IPS-11a (cell line): ENCODE measurements around the gene TMEM187.

Experiments
- H3K4me3 ChIP-seq: one replicate; pipeline ENCODE4 v1.5.1; 2013; ENCODE audit warnings: low read depth, low read length, control low read depth

TMEM187 gene

DNA sequence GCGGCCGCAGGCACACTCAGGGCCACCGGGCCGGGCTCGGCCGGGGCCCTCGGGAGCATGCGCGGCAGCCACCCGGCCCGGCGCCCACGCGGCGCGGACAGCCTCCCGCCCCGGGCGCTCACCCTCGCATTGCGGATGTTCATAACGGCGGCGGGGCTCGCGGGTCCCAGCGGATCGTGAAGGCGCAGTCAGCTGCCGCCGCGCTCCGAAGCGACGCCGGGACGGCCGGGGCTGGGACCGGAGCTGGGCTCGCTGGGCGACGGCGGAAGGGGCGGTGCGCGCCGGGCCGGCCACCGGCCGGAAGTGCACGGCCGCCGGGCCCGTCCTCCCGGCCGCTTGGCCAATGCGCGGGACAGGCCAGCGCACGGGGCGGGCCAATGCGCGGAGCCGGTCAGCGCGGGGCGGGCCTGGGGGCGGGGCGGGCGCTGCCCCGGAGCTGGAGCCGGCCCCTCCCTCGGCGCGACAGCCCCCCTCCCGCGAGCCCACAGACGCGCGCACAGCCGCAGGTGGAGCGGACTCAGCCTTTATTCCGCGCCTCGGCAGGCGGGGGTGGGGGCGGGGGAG, 37.7 kb upstream of the TMEM187 start, which contains the start of gene NAA10:
NAA10 (minus strand) TSS at position 276 of the 564 bp plus-strand sequence; CDS start at position 143, 133 bp downstream.
- H3K4me3 ChIP-seq: peak within 1 kb of the TSS; percentile 67

DNA sequence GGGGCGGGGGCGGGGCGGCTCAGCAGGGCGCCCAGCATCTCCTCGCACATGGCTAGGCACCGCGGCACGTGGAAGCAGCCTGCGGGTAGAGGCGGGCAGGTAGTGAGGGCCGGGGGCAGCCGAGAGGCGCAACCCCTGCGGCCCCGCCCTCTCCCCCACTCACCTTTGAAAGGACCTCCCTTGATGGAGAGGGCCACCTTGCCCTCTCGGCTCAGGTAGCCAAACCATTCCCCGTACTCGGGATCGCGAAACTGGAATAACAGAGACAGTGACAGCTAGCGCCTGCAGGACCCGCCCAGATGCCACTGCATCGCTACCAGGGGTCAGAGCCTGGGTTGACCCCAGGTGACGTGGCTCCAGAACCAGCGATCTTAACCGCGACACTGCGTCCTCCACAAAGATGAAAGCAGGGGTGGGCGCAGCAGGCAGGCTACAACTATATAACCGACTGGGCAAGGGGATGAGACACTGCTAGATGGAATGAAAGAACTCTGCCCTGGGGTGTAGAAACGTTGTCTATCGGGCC, 37.2 kb upstream of the TMEM187 start:
- peak overlapping the region; percentile 13 for H3K4me3 ChIP-seq

DNA sequence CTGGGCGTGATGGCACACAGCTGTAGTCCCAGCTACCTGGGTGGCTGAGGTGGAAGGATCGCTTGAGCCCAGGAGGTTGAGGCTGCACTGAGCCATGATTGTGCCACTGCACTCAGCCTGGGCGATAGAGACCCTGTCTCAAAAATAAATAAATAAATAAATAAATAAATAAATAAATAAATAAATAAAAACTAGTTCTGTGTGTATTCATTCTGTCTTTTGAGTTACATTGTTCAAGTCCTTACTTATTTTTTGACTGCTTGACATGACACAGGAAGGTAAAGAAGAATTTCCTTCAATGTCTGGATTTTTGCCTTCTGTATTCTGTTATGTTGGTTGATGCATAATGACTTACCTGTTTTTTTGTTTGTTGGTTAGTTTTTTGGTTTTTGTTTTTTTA, 35.5 kb upstream of the TMEM187 start:
- H3K4me3 ChIP-seq: no peak overlapping the region

DNA sequence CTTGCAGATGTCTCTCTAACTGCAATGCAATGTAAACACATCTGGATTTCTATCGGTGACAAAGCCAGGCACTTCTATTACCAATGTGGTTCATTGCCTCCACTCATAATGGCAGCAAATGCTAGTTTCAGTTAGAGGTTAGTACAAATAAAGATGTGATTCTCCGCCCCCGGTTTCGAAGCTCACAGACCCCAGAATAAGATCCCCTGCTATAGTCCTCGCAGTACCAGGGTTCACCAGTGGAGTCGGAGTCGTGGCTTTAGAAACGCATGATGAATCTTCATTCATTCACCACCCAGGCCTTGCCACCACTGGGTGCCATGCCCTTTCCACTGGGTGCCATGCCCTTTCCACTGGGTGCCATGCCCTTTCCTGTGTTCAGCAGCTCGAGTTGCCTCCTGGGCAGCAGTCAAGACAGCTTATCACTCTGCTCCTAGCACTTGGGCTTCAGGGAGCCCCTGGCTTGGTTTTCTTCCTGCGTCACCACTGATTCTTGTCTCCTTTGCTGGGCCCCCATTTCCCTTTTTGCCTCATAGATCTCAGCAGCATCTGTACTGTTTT, 34.2 kb upstream of the TMEM187 start:
- H3K4me3 ChIP-seq: no peak overlapping the region

DNA sequence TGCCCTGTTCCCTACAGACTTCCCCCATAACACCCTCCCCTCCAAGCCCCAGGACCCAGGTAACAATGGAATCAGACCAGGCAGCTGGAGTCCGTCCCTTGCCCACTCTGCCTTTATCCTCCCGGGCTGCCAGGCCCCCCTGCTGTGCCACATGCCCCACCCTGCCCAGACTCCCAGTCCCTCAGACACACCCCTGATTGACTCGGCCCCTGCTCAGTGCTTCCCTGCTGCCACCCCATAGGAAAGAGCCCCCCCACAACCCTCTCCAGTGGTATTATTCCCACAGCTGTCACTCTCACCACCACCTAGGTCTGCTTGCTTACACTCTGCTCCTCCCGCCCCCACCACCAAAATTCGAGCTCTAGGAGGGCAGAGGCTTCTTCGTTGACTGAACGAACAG, 33.0 kb upstream of the TMEM187 start:
- no peak overlapping the region for H3K4me3 ChIP-seq

DNA sequence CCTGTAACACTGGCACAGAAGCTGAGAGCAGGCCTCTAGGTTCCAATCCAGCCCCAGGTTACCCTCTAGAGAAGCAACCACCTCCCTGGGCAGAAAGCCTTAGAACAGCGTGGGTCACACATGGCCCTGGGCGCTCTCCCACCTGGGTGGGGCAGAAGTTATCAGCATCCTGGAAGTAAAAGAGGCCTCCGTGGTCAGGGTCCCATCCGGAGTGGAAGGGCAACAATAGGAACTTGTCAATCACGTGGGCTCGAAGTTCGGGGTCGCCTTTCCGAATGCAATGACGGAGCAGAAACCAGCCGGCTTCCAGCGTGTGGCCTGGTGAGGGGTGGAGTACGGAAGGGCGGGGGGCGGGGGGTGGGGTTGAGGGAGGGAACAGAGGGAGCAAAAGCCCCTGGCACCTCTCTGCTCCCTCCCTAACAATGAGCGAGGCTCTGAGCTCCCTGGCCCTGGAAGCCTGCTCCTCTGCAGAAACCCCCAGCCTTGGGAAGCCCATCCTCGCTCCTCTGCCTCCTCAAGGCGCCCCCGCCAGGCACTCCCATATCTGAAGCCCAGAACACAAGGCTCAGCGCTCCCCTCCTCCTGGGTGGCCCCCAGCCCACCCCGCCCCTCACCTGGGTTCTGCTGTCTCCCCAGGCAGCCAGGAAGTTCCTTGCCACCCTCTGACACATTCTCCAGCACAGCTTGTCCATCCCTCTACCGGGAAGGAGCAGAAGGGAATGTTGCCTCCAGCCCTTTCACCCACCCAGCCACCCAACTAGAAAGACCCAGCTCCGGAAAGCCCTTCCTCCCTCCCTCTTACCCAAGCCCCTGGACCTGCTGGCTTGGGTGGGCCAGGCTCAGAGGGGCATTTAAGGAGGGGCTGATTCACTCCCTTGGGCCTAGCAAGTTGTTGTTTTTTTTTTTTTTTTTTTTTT, 31.0 kb upstream of the TMEM187 start:
- no peak overlapping the region for H3K4me3 ChIP-seq

DNA sequence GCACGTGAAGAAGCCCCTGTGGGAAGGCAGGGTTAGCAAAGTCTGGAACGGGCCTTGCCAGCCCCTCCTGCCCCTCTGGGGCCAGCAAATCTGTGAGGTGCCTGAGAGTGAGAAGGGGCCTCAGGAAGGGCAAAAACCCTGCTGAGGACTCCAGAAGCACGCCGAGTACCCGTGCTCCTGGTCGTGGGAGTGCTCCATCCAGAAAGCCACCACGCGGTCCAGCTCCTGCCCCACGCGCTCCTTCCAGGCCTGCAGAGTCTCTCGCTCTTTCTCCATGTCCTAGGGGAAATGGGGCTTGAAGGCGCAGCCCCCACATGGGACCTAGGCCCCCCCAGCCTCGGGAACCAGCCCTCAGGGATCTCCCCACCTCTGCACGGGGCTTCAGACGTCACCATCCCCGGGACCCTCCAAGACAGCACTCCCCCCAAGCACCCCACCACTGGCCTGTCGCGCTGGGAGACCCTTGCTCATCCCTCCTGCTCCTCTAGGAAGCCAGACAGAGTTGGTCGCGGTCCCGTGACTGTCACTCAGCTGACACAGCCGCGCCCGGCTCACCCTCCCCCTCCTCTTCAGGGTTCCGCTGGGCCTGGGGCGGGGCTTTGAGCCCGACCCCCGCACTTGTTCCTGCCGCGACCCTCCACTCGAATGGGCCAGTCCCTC, 28.3 kb upstream of the TMEM187 start, which contains the start of gene RENBP:
RENBP (minus strand) TSS at position 504 of the 660 bp plus-strand sequence; CDS start at position 471, 33 bp downstream.
- H3K4me3 ChIP-seq: no peak within 1 kb of the TSS

DNA sequence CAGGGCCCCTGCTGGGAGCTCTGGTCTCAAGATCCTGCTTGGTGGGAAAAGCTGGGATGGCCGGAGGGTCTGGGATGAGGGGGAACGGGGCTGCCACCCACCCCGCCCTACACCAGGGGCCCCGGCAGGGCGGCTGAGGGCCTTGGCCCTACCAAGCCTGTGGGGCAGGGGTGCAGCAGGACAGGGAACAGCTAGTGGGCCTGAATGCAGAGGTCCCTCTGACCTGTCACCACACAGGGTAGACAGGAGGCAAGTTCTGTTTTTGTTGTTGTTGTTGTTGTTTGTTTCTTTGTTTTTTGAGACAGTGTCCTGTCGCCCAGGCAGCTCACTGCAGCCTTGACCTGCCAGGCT, 27.8 kb upstream of the TMEM187 start:
- no peak overlapping the region for H3K4me3 ChIP-seq

DNA sequence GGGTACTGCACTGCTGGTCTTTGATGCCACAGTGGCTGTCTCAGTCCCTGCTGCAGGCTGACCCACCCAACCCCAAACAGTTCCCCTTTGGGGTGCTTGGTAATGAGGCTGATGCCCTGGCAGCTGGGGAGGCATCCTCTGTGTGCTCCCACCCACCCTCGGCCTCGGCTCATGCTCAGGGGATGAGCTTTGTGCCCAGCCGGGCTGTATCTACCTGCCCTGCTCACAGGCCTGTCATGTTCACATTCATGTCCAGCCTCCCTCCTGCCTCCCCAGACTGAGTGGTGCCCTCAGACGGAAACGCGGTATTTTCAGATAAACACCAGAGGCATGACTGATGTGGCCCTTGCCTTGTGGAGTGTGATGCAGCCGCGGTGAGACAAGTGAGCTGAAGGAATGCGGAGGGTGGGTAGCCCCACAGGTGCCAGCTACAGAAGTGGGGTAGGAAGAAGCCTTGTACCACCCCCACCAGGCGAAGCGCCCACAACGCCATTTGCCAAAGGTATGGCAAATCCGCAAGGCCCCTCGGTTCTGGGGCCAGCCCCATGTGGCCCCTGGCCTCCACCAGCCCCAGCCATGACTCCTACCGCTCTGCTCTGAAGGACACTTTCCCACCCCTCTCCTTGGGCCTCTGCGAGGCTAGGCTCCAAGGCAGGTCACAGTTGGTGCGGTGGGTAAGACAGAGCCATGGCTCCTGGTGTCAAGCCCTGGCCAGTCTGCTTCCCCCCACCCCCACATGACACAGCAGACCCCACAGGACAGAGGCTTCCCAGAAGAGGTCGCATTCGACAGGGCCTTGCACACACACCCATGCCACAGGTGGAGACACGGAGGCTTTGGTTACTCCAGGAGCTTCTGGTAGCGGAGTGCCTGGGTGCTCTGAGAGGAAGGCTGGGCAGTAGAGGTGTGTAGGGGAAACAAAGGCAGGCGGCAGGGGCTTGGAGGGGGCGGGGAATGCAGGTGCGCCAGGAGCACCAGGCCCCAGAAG, 26.3 kb upstream of the TMEM187 start:
- no peak overlapping the region for H3K4me3 ChIP-seq

DNA sequence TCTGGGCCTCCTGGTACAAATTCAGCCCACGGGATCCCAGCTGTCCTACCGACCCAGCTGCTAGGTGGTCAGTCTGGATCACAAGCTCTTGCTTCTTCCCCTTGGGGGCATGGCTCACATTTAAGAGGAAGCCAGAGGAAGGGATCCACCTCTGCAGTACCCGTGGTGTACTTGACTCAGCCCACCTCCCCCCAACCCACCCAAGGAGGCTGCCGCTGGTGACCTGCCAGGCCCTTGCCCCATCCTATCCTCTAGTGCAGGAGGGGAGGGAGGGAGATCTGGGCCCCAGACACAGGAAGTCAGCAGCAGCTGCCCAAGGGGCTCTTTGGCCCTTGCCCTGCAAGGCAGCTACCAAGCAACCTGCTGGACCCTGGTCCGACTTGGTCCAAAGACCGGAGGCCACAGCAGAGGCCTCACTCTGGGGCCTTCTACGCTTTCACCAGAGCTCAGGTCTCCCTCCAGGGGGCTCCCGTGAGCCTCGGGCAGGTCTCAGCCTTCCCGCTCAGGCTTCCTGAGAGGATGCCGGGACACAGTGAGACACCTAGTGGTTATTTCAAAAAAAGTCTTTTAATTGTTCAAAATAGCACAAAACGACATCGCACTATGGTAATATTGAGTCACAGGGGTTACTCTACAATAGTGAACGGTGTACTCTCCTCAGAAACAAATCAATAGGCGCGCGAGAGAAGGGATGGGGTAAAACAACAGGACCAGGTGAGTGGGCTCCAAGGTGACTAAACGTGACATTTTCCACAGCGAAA, 25.4 kb upstream of the TMEM187 start:
- H3K4me3 ChIP-seq: no peak overlapping the region

DNA sequence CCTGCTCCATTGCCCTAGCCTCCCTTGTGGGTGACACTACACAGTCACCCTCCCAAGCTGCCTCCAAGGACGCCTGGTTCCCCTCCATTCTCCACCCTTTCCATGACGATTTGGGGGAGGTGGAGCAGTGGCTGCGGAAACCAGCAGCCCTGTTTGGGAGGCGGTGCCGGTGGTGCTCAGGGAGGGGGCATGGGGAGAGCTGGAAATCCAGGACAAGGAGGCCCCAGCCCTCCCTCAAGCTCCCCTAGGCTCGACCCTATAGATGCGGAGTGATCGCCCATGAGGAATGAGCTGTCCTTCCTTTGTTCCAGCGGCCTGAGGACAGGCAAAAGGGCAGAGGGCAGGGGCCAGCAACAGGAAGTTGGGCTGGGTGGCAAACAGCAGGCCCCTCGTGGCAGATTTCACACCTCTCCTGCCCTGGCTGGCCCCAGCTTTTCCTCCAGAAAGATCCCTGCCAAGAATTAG, 24.5 kb upstream of the TMEM187 start:
- H3K4me3 ChIP-seq: no peak overlapping the region

DNA sequence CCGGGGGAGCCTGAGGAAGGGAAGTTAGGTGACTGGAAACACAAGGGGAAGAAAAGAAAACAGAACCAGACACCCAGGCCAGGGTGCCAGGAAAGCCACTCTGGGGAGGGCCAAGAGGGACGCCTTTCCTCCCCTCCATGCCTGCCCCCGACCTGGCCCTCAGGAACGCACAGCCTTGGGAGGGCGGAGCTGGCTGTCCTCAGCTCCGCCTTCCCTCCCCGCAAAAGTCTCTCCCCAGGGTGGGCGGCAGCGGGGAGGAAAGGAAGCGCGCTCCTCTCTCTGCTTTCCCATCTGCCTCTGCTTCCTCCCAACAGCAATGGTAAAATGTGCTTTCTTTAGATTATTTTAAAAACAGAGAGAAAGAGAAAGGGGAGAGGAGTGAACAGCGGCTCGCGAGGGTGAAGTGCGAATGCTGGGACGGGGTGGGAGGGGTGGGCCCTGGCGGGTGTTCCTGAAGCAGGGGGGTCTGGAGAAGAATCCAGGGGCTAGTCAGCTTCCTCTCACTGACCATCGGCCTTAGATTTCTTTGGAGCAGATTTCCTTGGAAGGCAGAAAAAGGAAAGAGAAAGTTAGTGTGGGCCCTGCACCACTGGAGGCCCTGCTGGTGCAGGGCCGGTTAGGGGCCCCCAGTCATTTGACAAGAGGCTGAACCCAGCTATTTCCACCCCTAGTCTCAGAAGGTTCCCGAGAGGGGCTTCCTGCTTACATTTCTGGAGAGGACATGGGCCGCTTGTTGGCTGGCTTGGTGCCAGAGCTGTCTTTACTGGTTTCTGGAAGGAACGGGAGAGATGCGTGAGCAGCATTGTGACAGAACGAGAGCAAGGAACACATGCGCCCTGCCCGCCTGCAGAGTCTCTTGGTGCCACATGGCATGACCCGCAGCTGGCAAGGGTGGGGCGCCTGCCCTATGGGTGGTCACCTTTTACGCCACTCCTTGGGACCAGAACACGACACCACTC, 23.4 kb upstream of the TMEM187 start:
- H3K4me3 ChIP-seq: no peak overlapping the region

DNA sequence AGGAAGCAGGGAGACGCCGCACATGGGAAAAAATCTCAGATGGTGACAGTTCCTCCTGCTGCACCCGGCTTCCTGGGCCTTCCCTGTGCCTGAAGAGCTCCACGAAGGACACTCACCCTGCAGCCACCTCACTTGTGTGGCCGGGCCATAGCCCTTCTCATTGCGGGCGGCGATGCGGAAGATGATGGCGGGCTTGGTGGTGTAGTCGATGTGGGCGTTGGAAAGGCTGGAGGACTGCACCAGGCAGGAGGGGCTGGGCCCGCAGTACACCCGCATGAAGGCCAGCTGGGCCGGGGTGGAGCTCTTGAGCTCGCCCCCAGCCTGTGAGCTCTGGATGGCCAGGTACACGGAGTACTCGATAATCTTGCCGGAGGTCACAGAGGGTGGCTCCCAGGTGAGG, 22.4 kb upstream of the TMEM187 start:
- no peak overlapping the region for H3K4me3 ChIP-seq

DNA sequence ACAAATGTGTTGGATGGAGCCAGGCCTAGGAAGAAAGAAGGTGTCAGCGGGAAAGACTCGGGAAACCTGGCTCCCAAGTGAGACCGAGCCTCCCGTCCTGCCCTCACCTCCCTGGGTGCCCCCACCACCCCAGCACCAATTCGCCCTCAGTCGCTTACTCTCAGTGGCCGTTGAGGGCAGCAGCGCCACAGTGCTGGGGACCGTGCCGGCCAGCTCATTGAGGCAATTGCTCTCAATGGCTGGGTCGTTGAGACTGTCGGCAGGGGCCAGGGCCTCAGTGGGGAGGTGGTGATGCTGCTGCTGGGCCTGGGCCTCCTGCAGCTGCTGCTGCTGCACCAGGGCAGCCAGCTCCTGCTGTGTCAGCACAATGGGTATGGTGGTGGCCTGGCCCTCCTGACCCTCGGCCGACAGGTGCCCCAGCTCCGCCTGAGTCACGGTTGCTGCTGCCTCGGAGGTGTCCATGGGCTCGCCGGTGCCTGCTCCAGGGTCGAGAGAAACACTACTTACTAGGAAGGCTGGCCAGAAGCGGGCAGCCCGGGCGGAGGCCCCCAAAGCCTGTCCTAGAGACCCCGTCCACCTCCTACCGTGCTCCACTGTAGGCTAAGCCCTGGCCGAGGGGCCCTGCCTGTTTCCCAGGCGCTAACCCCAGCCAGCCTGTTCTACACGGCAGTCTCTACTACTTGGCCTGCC, 20.7 kb upstream of the TMEM187 start:
- H3K4me3 ChIP-seq: no peak overlapping the region

DNA sequence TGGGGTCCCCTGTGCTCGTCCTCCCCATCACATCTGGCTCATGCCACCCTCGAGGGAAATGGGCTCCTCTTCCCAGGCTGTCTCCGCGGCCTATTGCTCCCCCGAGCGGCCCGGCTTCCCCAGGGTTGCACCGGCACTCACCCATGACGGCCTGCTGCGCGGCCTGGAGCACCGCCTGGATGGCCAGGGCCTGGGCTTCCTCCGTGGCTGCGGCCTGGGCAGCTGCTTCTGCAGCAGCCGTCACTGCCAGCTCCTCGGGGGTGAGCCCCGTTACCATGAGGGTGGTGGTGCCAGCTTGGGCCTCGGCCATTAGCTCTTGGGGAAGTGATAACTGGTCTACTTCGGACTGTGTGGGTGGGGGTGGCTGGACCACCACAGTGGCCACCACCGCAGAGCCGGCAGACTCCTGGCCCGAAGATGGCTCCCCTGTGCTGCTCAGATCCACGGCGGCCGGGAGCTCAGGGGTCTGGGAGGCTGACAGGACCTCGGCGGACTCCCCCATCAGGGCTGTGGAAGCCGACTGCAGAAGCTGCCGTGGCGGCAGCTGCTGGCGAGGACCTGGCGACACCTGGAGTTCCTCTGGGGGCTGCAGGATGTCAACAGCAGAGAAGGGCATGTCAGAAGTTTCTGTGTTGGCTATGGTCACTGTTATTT, 20.1 kb upstream of the TMEM187 start:
- no peak overlapping the region for H3K4me3 ChIP-seq

DNA sequence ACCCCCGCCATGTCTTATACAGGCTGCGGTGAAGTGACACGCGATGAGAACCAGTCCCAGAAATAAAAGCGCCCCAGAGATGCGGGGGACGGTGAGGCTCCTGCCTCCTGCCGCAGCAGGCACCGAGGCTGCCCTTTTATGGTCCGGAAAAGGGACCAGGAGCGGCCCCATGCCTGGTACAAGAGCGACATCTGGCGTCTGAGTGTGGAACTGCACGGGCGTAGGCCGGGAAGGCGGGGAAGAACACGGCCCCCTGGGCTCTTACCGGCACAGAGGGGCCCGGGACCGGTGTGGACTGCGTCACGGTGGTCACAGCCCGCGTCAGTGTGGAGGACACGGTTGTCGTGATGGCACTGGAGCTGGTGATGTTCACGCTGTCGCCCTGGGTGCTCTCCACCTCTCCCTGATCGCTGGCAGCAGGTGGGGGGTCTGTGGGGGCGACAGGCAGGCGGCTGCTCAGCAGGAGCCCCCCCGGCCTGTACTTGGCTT, 19.2 kb upstream of the TMEM187 start:
- no peak overlapping the region for H3K4me3 ChIP-seq
